PFSK-1 (cell line): ENCODE measurements around the gene KRTAP5-7.

ENCODE experiments used
- FOXP2 ChIP-seq: optimal IDR thresholded peaks from 2 replicates; pipeline ENCODE3; 2011; ENCODE audit warnings: borderline replicate concordance, control low read depth, inconsistent platforms; ENCODE audit not compliant: insufficient read depth; ENCODE audit errors: extremely low read length, extremely low read depth
- POLR2AphosphoS5 ChIP-seq: IDR thresholded peaks from 2 replicates; pipeline ENCODE4 v1.6.1; 2012; ENCODE audit warnings: low read depth, mild to moderate bottlenecking, control low read depth, low read length, moderate library complexity
- REST ChIP-seq, 2 experiments: IDR thresholded peaks; 2 replicates each; pipeline versions ENCODE4 v1.6.1 to v1.8.0; 2011 to 2012; ENCODE audit warnings: low read depth in 2 of 2, low read length in 2 of 2, control low read depth in 1 of 2, inconsistent platforms in 1 of 2, mild to moderate bottlenecking in 1 of 2, moderate library complexity in 1 of 2; ENCODE audit not compliant: insufficient read depth in 1 of 2
- SIN3A ChIP-seq: IDR thresholded peaks from 2 replicates; pipeline ENCODE4 v1.6.1; 2012; ENCODE audit warnings: mild to moderate bottlenecking, low read length, moderate library complexity, borderline replicate concordance; ENCODE audit not compliant: insufficient read depth
- TAF1 ChIP-seq: IDR thresholded peaks from 2 replicates; pipeline ENCODE4 v1.6.1; 2012; ENCODE audit warnings: low read length, control low read depth, borderline replicate concordance; ENCODE audit not compliant: insufficient read depth

KRTAP5-7 gene

GRCh38 chr11:71500601-71501021 is 26.5 kb upstream of the KRTAP5-7 start:
- no peak for TF ChIP-seq TAF1
- TF ChIP-seq SIN3A = no peak

GRCh38 chr11:71501071-71501985 is 25.7 kb upstream of the KRTAP5-7 start:
- no peak for TF ChIP-seq POLR2AphosphoS5
- TF ChIP-seq REST (IDR thresholded peaks at IDR 0.05; ENCODE audit: insufficient read depth in 1 of 2, low read depth in 2 of 2, low read length in 2 of 2) = no peak
- TF ChIP-seq FOXP2 = no peak
- no peak for TF ChIP-seq TAF1
- no peak for TF ChIP-seq SIN3A

GRCh38 chr11:71502026-71502425 is 25.0 kb upstream of the KRTAP5-7 start:
- TF ChIP-seq TAF1 = no peak
- no peak for TF ChIP-seq REST (IDR thresholded peaks at IDR 0.05; ENCODE audit: insufficient read depth in 1 of 2, low read depth in 2 of 2, low read length in 2 of 2)

- no peak for TF ChIP-seq POLR2AphosphoS5
- TF ChIP-seq FOXP2 = no peak
- TF ChIP-seq SIN3A = no peak
- TF ChIP-seq TAF1 = no peak
- TF ChIP-seq REST (IDR thresholded peaks at IDR 0.05; ENCODE audit: insufficient read depth in 1 of 2, low read depth in 2 of 2, low read length in 2 of 2) = no peak
Observed at GRCh38 chr11:71502871-71503435, 24.1 kb upstream of the KRTAP5-7 start.

- TF ChIP-seq SIN3A (no peak), TAF1 (no peak), POLR2AphosphoS5 (no peak), REST (IDR thresholded peaks at IDR 0.05; ENCODE audit: insufficient read depth in 1 of 2, low read depth in 2 of 2, low read length in 2 of 2) (no peak), FOXP2 (no peak)
Observed at GRCh38 chr11:71504531-71504930, 22.5 kb upstream of the KRTAP5-7 start.
